ENCODE data around the gene APAF1. TPM values are rescaled to one million over a fixed set of nuclear protein-coding genes. Genes with fewer than 3 reads are reported as not detected.
"Not testable (repeated sequence)": the region's sequence is repeated elsewhere in the genome, so short reads cannot be mapped to it uniquely, and the experiment has no call there.

Gene APAF1
- total and polyA plus RNA-seq, 12 donors = 2.0 to 9.9 (median 4.0) TPM

GRCh38 chr12:98752726-98753125 is 107.6 kb downstream of the APAF1 start:
- no peak overlapping the region for H3K27ac ChIP-seq
- H3K4me1 ChIP-seq = no peaks in the 10 kb centered on the region
- 91 to 93% methylated on average over 5 of the region's 5 CpGs for WGBS, 2 donors
- H3K9me3 ChIP-seq = no peaks in the 10 kb centered on the region
- H3K4me3 ChIP-seq = no peak overlapping the region
- peaks cover 0 to 11% (median 0%) of the 10 kb centered on the region in 7 donors for H3K27me3 ChIP-seq
- H3K36me3 ChIP-seq = no peaks in the 10 kb centered on the region
- DNase-seq (no peak), ATAC-seq (no peak)
- TF ChIP-seq CTCF (IDR thresholded peaks at IDR 0.05) = no peak
- intact Hi-C loops (cut with DNase I) = no loop called here

- Histone ChIP-seq H3K9me3 (no peaks in the 10 kb centered on the region), H3K4me3 (no peak overlapping the region), H3K4me1 (no peaks in the 10 kb centered on the region), H3K27me3 (peaks cover 0 to 11% (median 0%) of the 10 kb centered on the region in 7 donors), H3K36me3 (no peaks in the 10 kb centered on the region), H3K27ac (no peak overlapping the region)
- WGBS, 2 donors = 59 to 64% methylated on average over 5 of the region's 5 CpGs
- TF ChIP-seq CTCF (IDR thresholded peaks at IDR 0.05) = no peak
- no peak for DNase-seq
- intact Hi-C loops (cut with DNase I) = no loop called here
- no peak for ATAC-seq
Observed at GRCh38 chr12:98754095-98754494, 109.0 kb downstream of the APAF1 start.

- ATAC-seq; H3K36me3 ChIP-seq; H3K4me3 ChIP-seq; H3K27ac ChIP-seq; H3K9me3 ChIP-seq; intact Hi-C loops (cut with DNase I); H3K4me1 ChIP-seq; H3K27me3 ChIP-seq; DNase-seq: not testable (repeated sequence)
- WGBS, 2 donors = 88 to 92% methylated on average over 5 of the region's 5 CpGs
Observed at GRCh38 chr12:98755855-98756254, 110.8 kb downstream of the APAF1 start.

- intact Hi-C loops (cut with DNase I) = no loop called here
- no peak for ATAC-seq
Observed at GRCh38 chr12:98757455-98757854, 112.4 kb downstream of the APAF1 start.

More at GRCh38 chr12:98757455-98757854, 112.4 kb downstream of the APAF1 start:
- no peak for TF ChIP-seq CTCF (IDR thresholded peaks at IDR 0.05)
- Histone ChIP-seq H3K4me3 (no peak overlapping the region), H3K27me3 (peaks cover 0 to 5% (median 0%) of the 10 kb centered on the region in 7 donors), H3K36me3 (no peaks in the 10 kb centered on the region), H3K9me3 (no peaks in the 10 kb centered on the region), H3K4me1 (no peaks in the 10 kb centered on the region), H3K27ac (no peak overlapping the region)
- DNase-seq = no peak
- WGBS, 2 donors = 54 to 55% methylated on average over 4 of the region's 4 CpGs
